Measurements from ENCODE around the gene MRPS35.

The MRPS35 gene

GRCh38 chr12:27689558-27690180 lies 21.0 kb upstream of the MRPS35 start:
- DNase-seq (ENCODE audit: low read depth), result no peak
- no peak for TF ChIP-seq CTCF (conservative IDR thresholded peaks at IDR 0.05; ENCODE audit: low read depth, low read length)
- no peak overlapping the region for H3K4me3 ChIP-seq (ENCODE audit: low read depth, low read length)

GRCh38 chr12:27693403-27693802 lies 17.2 kb upstream of the MRPS35 start:
- DNase-seq (ENCODE audit: low read depth), result no peak
- no peak for TF ChIP-seq CTCF (conservative IDR thresholded peaks at IDR 0.05; ENCODE audit: low read depth, low read length)
- no peak overlapping the region for H3K4me3 ChIP-seq (ENCODE audit: low read depth, low read length)

- H3K4me3 ChIP-seq (ENCODE audit: low read depth, low read length), result no peak overlapping the region
- no peak for DNase-seq (ENCODE audit: low read depth)
- TF ChIP-seq CTCF (conservative IDR thresholded peaks at IDR 0.05; ENCODE audit: low read depth, low read length), result no peak
These were observed 14.9 kb upstream of the MRPS35 start for GRCh38 chr12:27695556-27696292.

- H3K4me3 ChIP-seq (ENCODE audit: low read depth, low read length), result no peak within 1 kb of the TSS
- no peak for TF ChIP-seq CTCF (conservative IDR thresholded peaks at IDR 0.05; ENCODE audit: low read depth, low read length)
- DNase-seq (ENCODE audit: low read depth), result no peak
These were observed 14.4 kb upstream of the MRPS35 start, which contains the start of gene REP15 for GRCh38 chr12:27696293-27696652. Gene REP15 (plus strand): TSS chr12:27696447. CDS start chr12:27696563, 116 bp downstream.

- H3K4me3 ChIP-seq (ENCODE audit: low read depth, low read length), result no peak overlapping the region
- no peak for DNase-seq (ENCODE audit: low read depth)
- TF ChIP-seq CTCF (conservative IDR thresholded peaks at IDR 0.05; ENCODE audit: low read depth, low read length), result no peak
These were observed 13.6 kb upstream of the MRPS35 start for GRCh38 chr12:27696864-27697564.

- H3K4me3 ChIP-seq (ENCODE audit: low read depth, low read length), result no peak overlapping the region
- peak; percentile 86 for TF ChIP-seq CTCF (conservative IDR thresholded peaks at IDR 0.05; ENCODE audit: low read depth, low read length)
- peak; percentile 95 for DNase-seq (ENCODE audit: low read depth)
These were observed 6.7 kb upstream of the MRPS35 start for GRCh38 chr12:27703720-27704452.
